NCI-H2171 (cell line): ENCODE measurements around the gene KLHDC7B.
"Not testable (repeated sequence)": the region's sequence is repeated elsewhere in the genome, so short reads cannot be mapped to it uniquely, and the experiment has no call there.

ENCODE experiments used
- DNase-seq: peaks from one replicate; lab custom pipeline; 2025; lab: John Stamatoyannopoulos, UW

The KLHDC7B gene

GRCh38 chr22:50529897-50530579, 15.7 kb upstream of the KLHDC7B start, which contains the start of gene TYMP:
Gene TYMP, minus strand, starts transcription at chr22:50530012. Its CDS starts 303 bp downstream, at chr22:50529709.
- DNase-seq = no peak

- DNase-seq = no peak
Observed at GRCh38 chr22:50530580-50530876, 15.2 kb upstream of the KLHDC7B start.

- DNase-seq = peak; percentile 27
Observed at GRCh38 chr22:50530877-50531545, 14.7 kb upstream of the KLHDC7B start.

GRCh38 chr22:50531546-50531961, 14.1 kb upstream of the KLHDC7B start:
- DNase-seq = no peak

GRCh38 chr22:50531962-50532674, 13.6 kb upstream of the KLHDC7B start:
- DNase-seq = peak; percentile 20

- no peak for DNase-seq
Observed at GRCh38 chr22:50532824-50533796, 12.6 kb upstream of the KLHDC7B start.

- not testable (repeated sequence) for DNase-seq
Observed at GRCh38 chr22:50533856-50534711, 11.6 kb upstream of the KLHDC7B start.

- no peak for DNase-seq
Observed at GRCh38 chr22:50535113-50535512, 10.6 kb upstream of the KLHDC7B start.

- no peak for DNase-seq
Observed at GRCh38 chr22:50536226-50536625, 9.5 kb upstream of the KLHDC7B start.

- no peak for DNase-seq
Observed at GRCh38 chr22:50537765-50538164, 7.9 kb upstream of the KLHDC7B start.

- DNase-seq = no peak
Observed at GRCh38 chr22:50540381-50540780, 5.3 kb upstream of the KLHDC7B start.

- not testable (repeated sequence) for DNase-seq
Observed at GRCh38 chr22:50541667-50542026, 4.1 kb upstream of the KLHDC7B start.

- no peak for DNase-seq
Observed at GRCh38 chr22:50542416-50542927, 3.2 kb upstream of the KLHDC7B start.

GRCh38 chr22:50544078-50544745, 1.5 kb upstream of the KLHDC7B start:
- peak; percentile 75 for DNase-seq

GRCh38 chr22:50544746-50545253, 899 bp upstream of the KLHDC7B start:
- peak; percentile 83 for DNase-seq

- DNase-seq = no peak
Observed at GRCh38 chr22:50546326-50547262, 895 bp downstream of the KLHDC7B start.

- no peak for DNase-seq
Observed at GRCh38 chr22:50547263-50547985, 1.7 kb downstream of the KLHDC7B start.
